Mesendoderm (in vitro differentiated cells): ENCODE measurements around the gene SLC44A2.

ENCODE experiments used
- DNase-seq: peaks from one replicate; pipeline ENCODE4 v3.0.0; 2013
- H2AK5ac ChIP-seq: 2 replicates; pipeline ENCODE4 v1.6.1; 2013; ENCODE audit warnings: low read length, inconsistent platforms
- H2BK120ac ChIP-seq: 2 replicates; pipeline ENCODE4 v1.6.1; 2013; ENCODE audit warnings: low read depth, mild to moderate bottlenecking, low read length, moderate library complexity, mixed read lengths
- H2BK15ac ChIP-seq: replicated peaks from 2 replicates; pipeline ENCODE4 v1.6.1; 2013; ENCODE audit warnings: low read depth, mild to moderate bottlenecking, moderate library complexity
- H2BK5ac ChIP-seq: 2 replicates; pipeline ENCODE4 v1.6.1; 2013; ENCODE audit warnings: low read length, inconsistent platforms
- H3K18ac ChIP-seq: 2 replicates; pipeline ENCODE4 v1.6.1; 2013; ENCODE audit warnings: mild to moderate bottlenecking, low read length, mixed read lengths
- H3K23ac ChIP-seq: one replicate; pipeline ENCODE4 v1.6.1; 2013; ENCODE audit warnings: low read length
- H3K27ac ChIP-seq: 2 replicates; pipeline ENCODE4 v1.5.1; 2013; ENCODE audit warnings: low read depth, mild to moderate bottlenecking, inconsistent platforms, low read length, moderate library complexity
- H3K27me3 ChIP-seq: 2 replicates; pipeline ENCODE4 v1.6.1; 2013; ENCODE audit warnings: low read length, control low read depth, mild to moderate bottlenecking, inconsistent platforms; ENCODE audit not compliant: insufficient read depth, poor library complexity
- H3K36me3 ChIP-seq: 2 replicates; pipeline ENCODE4 v1.6.1; 2013; ENCODE audit warnings: low read length, inconsistent platforms; ENCODE audit not compliant: control insufficient read depth, insufficient read depth
- H3K4ac ChIP-seq: one replicate; pipeline ENCODE4 v1.6.1; 2013; ENCODE audit warnings: low read depth, mild to moderate bottlenecking, low read length, moderate library complexity
- H3K4me1 ChIP-seq: 2 replicates; pipeline ENCODE4 v1.6.1; 2013; ENCODE audit warnings: low read depth, low read length, inconsistent platforms; ENCODE audit not compliant: control insufficient read depth
- H3K4me2 ChIP-seq: 2 replicates; pipeline ENCODE4 v1.6.1; 2013; ENCODE audit warnings: low read length
- H3K4me3 ChIP-seq: 2 replicates; pipeline ENCODE4 v1.5.1; 2013; ENCODE audit warnings: mild to moderate bottlenecking, low read length
- H3K56ac ChIP-seq: one replicate; pipeline ENCODE4 v1.6.1; 2013; ENCODE audit warnings: low read length
- H3K79me1 ChIP-seq: 2 replicates; pipeline ENCODE4 v1.6.1; 2013; ENCODE audit warnings: low read length, inconsistent platforms
- H3K79me2 ChIP-seq: 2 replicates; pipeline ENCODE4 v1.6.1; 2013; ENCODE audit warnings: mild to moderate bottlenecking, low read length; ENCODE audit not compliant: control insufficient read depth, insufficient read depth
- H3K9ac ChIP-seq: 2 replicates; pipeline ENCODE4 v1.6.1; 2013; ENCODE audit warnings: low read length, inconsistent platforms
- H4K5ac ChIP-seq: one replicate; pipeline ENCODE4 v1.6.1; 2013; ENCODE audit warnings: low read length
- H4K8ac ChIP-seq: one replicate; pipeline ENCODE4 v1.6.1; 2013; ENCODE audit warnings: low read depth, mild to moderate bottlenecking, control low read depth, low read length, moderate library complexity
- WGBS: extraction: QIAGEN DNeasy Blood & Tissue Kit; methylation state at CpG from one replicate; pipeline ENCODE4 v1.1.7; 2013; ENCODE audit warnings: low lambda C conversion rate, missing lambda C conversion rate; ENCODE audit not compliant: insufficient coverage; ENCODE audit errors: extremely low coverage; 5-methylcytosine and 5-hydroxymethylcytosine counted together

SLC44A2 gene

GRCh38 chr19:10691883-10692282 is 66.5 kb downstream of the SLC44A2 start:
- no peak overlapping the region for H2BK5ac ChIP-seq
- H3K27me3 ChIP-seq, result no peaks in the 10 kb centered on the region
- H2BK120ac ChIP-seq, result no peak overlapping the region
- H3K4me3 ChIP-seq, result no peak overlapping the region
- peaks cover 9% of the 10 kb centered on the region for H3K79me1 ChIP-seq
- no peak overlapping the region for H3K9ac ChIP-seq
- no peak overlapping the region for H3K4me2 ChIP-seq
- no peak for DNase-seq
- peaks cover 3% of the 10 kb centered on the region for H3K79me2 ChIP-seq
- no peak overlapping the region for H4K5ac ChIP-seq
- no peak overlapping the region for H2AK5ac ChIP-seq
- no peak overlapping the region for H2BK15ac ChIP-seq
- H3K18ac ChIP-seq, result no peak overlapping the region
- H3K4me1 ChIP-seq, result no peaks in the 10 kb centered on the region
- no CpG with 5 or more reads among the region's 5 CpGs for WGBS
- H3K27ac ChIP-seq, result no peak overlapping the region
- no peak overlapping the region for H4K8ac ChIP-seq
- H3K23ac ChIP-seq, result no peak overlapping the region
- H3K4ac ChIP-seq, result no peak overlapping the region
- no peak overlapping the region for H3K56ac ChIP-seq
- peaks cover 28% of the 10 kb centered on the region for H3K36me3 ChIP-seq

- no peak overlapping the region for H2BK15ac ChIP-seq
- no peak overlapping the region for H3K27ac ChIP-seq
- H3K79me1 ChIP-seq, result peaks cover 6% of the 10 kb centered on the region
- H3K18ac ChIP-seq, result no peak overlapping the region
- H3K56ac ChIP-seq, result no peak overlapping the region
- H3K27me3 ChIP-seq, result no peaks in the 10 kb centered on the region
- H3K23ac ChIP-seq, result no peak overlapping the region
- H3K79me2 ChIP-seq, result no peaks in the 10 kb centered on the region
- H2BK5ac ChIP-seq, result no peak overlapping the region
- H3K4me3 ChIP-seq, result no peak overlapping the region
- no peak overlapping the region for H2AK5ac ChIP-seq
- H4K5ac ChIP-seq, result no peak overlapping the region
- H3K4me1 ChIP-seq, result no peaks in the 10 kb centered on the region
- H3K4me2 ChIP-seq, result no peak overlapping the region
- H3K36me3 ChIP-seq, result peaks cover 22% of the 10 kb centered on the region
- no peak overlapping the region for H4K8ac ChIP-seq
- no peak overlapping the region for H3K4ac ChIP-seq
- H3K9ac ChIP-seq, result no peak overlapping the region
- DNase-seq, result peak; percentile 42
- H2BK120ac ChIP-seq, result no peak overlapping the region
- WGBS, result no CpG with 5 or more reads among the region's 5 CpGs
These were observed 67.4 kb downstream of the SLC44A2 start for GRCh38 chr19:10692673-10693264.
